Upper lobe of left lung (tissue), 4 donors: ENCODE data around the gene BACE2.

Experiments
- EP300 ChIP-seq, 4 donors: sonication (generic); formaldehyde crosslinking; IDR thresholded peaks; one replicate each; pipeline ENCODE4 v1.5.1; 2017; ENCODE audit warnings: antibody characterized with exemption in 4 of 4, control low read depth in 2 of 4
- POLR2A ChIP-seq, 4 donors: fragments of 450-650 bp; IDR thresholded peaks; one replicate each; pipeline ENCODE4 v1.5.1; 2016 to 2017; ENCODE audit warnings: antibody characterized with exemption in 4 of 4, mild to moderate bottlenecking in 2 of 4
- POLR2AphosphoS5 ChIP-seq, 2 donors: sonication (generic); formaldehyde crosslinking; IDR thresholded peaks; one replicate each; pipeline ENCODE4 v1.5.1; 2017; ENCODE audit warnings: antibody characterized with exemption in 2 of 2
- TF ChIP-seq, protein P1 (sequence below), 6 experiments: fragments of 450-650 bp in 4 of 6; fragments of 200-600 bp in 2 of 6; sonication (generic) in 2 of 6; IDR thresholded peaks; one replicate each; pipeline ENCODE4 v1.5.1; 2016 to 2019; ENCODE audit warnings: antibody characterized with exemption in 6 of 6

DNA sequence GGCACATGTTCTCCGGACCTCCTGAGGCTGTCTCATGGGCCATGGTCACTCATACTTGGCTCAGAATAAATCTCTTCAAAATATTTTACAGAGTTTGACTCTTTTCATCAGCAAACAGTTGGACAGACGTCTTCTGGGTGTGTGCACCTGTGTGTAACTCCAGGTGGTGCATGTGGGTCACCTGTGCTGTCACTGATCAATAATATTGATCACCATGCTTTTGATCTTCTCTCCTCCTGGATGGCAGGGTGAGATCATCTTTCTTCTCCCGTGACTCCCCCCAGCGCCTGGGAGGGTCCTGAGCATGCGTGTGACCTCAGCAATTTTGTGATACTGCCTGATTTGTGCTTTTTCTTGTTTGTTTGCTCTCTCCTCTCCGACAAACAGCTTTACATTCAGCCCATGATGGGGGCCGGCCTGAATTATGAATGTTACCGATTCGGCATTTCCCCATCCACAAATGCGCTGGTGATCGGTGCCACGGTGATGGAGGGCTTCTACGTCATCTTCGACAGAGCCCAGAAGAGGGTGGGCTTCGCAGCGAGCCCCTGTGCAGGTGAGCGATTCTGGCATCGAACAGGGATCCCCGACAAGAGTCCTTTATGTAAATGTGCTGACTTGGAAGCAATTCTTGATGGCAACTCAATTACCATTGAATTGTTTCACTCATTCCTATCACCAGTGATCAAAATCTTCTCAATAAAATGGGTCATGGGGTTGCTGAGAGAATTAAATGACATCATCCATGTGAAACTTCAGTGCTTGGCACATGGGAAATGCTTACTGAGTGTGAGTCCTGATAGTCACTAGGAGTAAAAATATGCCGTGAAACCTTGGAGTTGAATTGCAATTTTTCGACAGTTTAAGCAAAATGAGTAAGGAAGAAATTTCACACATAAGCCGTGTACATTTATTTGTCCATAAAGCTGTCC is 89.1 kb downstream of the BACE2 start:
- TF ChIP-seq, protein P1, sequence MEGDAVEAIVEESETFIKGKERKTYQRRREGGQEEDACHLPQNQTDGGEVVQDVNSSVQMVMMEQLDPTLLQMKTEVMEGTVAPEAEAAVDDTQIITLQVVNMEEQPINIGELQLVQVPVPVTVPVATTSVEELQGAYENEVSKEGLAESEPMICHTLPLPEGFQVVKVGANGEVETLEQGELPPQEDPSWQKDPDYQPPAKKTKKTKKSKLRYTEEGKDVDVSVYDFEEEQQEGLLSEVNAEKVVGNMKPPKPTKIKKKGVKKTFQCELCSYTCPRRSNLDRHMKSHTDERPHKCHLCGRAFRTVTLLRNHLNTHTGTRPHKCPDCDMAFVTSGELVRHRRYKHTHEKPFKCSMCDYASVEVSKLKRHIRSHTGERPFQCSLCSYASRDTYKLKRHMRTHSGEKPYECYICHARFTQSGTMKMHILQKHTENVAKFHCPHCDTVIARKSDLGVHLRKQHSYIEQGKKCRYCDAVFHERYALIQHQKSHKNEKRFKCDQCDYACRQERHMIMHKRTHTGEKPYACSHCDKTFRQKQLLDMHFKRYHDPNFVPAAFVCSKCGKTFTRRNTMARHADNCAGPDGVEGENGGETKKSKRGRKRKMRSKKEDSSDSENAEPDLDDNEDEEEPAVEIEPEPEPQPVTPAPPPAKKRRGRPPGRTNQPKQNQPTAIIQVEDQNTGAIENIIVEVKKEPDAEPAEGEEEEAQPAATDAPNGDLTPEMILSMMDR (IDR thresholded peaks at IDR 0.05) = no peak
- TF ChIP-seq POLR2A (IDR thresholded peaks at IDR 0.05) = no peak
- no peak for TF ChIP-seq EP300 (IDR thresholded peaks at IDR 0.05)
- no peak for TF ChIP-seq POLR2AphosphoS5 (IDR thresholded peaks at IDR 0.05)
